RWPE2 (cell line): ENCODE measurements around the gene BCHE.

Experiments used
- ATAC-seq: fragments of 200-7000 bp; cut with Tn5 transposase; 3 replicates; pipeline ENCODE4 v1.9.1; 2021; ENCODE audit warnings: low read depth
- DNase-seq: peaks from one replicate; pipeline ENCODE4 v3.0.0-alpha.2; 2020; ENCODE audit warnings: low spot score
- H3K27ac ChIP-seq: fragments of 450-650 bp; 2 replicates; pipeline ENCODE4 v1.5.1; 2017; ENCODE audit warnings: mild to moderate bottlenecking; ENCODE audit not compliant: poor library complexity, severe bottlenecking
- H3K27me3 ChIP-seq: fragments of 250-450 bp; sonication (Bioruptor Pico); 2 replicates; pipeline ENCODE4 v1.5.1; 2021; ENCODE audit warnings: mild to moderate bottlenecking, moderate library complexity; ENCODE audit not compliant: insufficient read depth, poor library complexity, severe bottlenecking
- H3K36me3 ChIP-seq: fragments of 250-450 bp; sonication (Bioruptor Pico); 2 replicates; pipeline ENCODE4 v1.5.1; 2020; ENCODE audit warnings: low read depth, mild to moderate bottlenecking, moderate library complexity
- H3K4me1 ChIP-seq: fragments of 250-450 bp; sonication (Bioruptor Pico); 2 replicates; pipeline ENCODE4 v1.5.1; 2021; ENCODE audit warnings: mild to moderate bottlenecking, moderate library complexity; ENCODE audit not compliant: insufficient read depth, poor library complexity, severe bottlenecking
- H3K4me3 ChIP-seq: fragments of 250-450 bp; sonication (Bioruptor Pico); 2 replicates; pipeline ENCODE4 v1.5.1; 2021; ENCODE audit warnings: mild to moderate bottlenecking, moderate library complexity; ENCODE audit not compliant: severe bottlenecking
- H3K9me3 ChIP-seq: fragments of 250-450 bp; sonication (Bioruptor Pico); 2 replicates; pipeline ENCODE4 v1.5.1; 2021; ENCODE audit warnings: mild to moderate bottlenecking, moderate library complexity; ENCODE audit not compliant: severe bottlenecking
- TF ChIP-seq, protein P1 (sequence below): fragments of 450-650 bp; IDR thresholded peaks from one replicate; pipeline ENCODE4 v1.5.1; 2017; ENCODE audit warnings: mild to moderate bottlenecking, moderate library complexity; ENCODE audit not compliant: poor library complexity, severe bottlenecking

Gene BCHE

DNA sequence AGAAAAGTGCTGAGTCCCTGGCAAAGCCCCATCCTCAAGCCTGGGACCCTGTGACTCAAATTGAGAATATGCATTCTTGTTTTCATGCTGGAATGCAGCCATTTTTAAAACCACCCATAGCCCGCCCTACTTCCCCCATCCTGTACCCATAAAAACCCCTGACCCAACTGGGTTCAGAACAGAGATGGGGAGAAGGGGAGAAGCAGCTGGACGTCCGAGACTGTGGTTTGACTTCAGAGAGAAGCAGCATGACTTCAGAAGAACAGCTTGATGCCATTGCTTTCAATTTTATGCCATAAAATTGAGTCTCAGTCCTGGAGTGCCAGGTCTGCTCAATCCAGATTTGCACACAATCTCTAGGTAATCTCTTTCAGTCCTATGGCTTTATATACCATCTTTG is 78.2 kb downstream of the BCHE start:
- TF ChIP-seq, protein P1, sequence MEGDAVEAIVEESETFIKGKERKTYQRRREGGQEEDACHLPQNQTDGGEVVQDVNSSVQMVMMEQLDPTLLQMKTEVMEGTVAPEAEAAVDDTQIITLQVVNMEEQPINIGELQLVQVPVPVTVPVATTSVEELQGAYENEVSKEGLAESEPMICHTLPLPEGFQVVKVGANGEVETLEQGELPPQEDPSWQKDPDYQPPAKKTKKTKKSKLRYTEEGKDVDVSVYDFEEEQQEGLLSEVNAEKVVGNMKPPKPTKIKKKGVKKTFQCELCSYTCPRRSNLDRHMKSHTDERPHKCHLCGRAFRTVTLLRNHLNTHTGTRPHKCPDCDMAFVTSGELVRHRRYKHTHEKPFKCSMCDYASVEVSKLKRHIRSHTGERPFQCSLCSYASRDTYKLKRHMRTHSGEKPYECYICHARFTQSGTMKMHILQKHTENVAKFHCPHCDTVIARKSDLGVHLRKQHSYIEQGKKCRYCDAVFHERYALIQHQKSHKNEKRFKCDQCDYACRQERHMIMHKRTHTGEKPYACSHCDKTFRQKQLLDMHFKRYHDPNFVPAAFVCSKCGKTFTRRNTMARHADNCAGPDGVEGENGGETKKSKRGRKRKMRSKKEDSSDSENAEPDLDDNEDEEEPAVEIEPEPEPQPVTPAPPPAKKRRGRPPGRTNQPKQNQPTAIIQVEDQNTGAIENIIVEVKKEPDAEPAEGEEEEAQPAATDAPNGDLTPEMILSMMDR = no peak
- no peaks in the 10 kb centered on the region for H3K4me1 ChIP-seq

DNA sequence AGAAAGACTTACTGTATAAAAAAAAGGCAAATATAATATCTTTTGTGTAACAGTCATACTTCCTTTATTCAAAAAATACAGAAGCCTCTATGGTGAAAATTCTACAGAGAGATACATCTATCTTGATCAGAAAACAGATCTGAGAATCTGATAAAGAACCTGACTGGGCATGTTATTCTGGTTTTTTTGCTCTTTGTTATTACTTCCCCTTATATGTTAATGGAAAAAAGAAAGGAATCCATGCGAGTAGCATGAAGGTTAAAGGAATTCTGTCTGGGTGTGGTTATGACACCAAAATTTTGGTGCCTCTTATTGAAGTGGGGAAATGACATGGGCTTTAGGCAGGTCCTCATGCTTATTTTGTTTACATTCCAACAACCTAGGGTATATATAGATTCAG is 81.7 kb downstream of the BCHE start:
- Histone ChIP-seq H3K4me3 (no peak overlapping the region), H3K4me1 (no peaks in the 10 kb centered on the region), H3K36me3 (no peaks in the 10 kb centered on the region), H3K27ac (no peak overlapping the region), H3K9me3 (no peaks in the 10 kb centered on the region), H3K27me3 (no peaks in the 10 kb centered on the region)
- ATAC-seq (no peak), DNase-seq (no peak)
- TF ChIP-seq, protein P1 = no peak

More for the DNA sequence above, 78.2 kb downstream of the BCHE start:
- Histone ChIP-seq H3K36me3 (no peaks in the 10 kb centered on the region), H3K27ac (no peak overlapping the region), H3K9me3 (no peaks in the 10 kb centered on the region), H3K4me3 (no peak overlapping the region), H3K27me3 (no peaks in the 10 kb centered on the region)
- ATAC-seq = no peak
- no peak for DNase-seq

DNA sequence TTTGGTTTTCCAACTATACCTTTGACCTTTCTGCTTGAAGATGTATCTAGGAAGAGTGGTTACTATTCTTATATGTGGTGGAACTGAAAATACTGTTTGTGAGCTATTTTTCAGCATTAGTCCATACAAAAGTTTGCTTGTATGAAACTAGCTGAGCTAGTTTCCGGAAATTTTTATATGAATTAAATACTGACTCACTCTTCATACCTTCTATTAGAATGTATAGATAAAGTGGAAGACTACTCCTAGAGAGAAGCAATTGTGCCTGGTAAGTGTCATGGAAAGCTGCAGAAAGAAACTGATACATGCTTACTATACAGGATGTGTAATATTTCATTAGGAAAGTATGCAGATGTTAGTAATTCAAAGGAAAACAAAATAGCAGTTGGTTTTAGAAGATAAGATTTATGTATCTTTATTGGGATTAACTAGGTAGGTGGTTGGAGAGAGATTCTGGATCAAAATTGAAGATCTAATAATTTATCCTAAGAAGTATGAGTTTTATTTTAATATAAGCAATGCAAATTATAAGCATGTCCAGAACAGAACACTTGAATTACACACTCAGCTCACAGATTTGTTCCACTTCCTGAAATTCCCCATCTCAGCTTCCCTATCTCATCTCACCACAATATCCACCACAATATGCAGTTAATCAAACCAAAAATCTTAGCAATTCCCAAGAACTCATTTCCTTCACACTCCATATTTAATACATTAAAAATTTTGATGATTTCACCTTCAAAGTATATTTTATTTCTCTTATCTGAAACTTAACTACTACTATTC is 82.8 kb downstream of the BCHE start:
- H3K4me1 ChIP-seq = no peaks in the 10 kb centered on the region
- H3K36me3 ChIP-seq = no peaks in the 10 kb centered on the region
- TF ChIP-seq, protein P1 = no peak
- H3K4me3 ChIP-seq = no peak overlapping the region
- DNase-seq = no peak
- no peak for ATAC-seq
- no peak overlapping the region for H3K27ac ChIP-seq
- no peaks in the 10 kb centered on the region for H3K9me3 ChIP-seq
- no peaks in the 10 kb centered on the region for H3K27me3 ChIP-seq

DNA sequence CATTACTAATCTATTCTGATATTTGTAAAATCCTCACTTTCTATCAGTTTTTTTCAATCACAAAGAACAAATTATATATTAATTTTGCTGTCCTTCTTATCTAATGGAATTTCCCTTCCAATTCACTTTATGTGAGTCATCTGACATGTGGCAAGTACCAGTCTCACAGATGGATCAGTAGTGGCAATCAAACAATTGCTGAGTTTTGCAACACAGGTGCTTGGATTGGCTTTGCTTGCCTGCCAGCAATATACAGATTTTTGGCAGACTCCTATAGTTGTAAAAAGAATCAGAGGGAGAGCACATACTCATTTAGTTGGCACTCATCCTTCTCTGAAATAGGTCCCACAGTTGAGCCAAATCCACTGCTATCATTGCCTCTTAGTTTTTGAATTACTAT is 83.7 kb downstream of the BCHE start:
- no peaks in the 10 kb centered on the region for H3K36me3 ChIP-seq
- H3K27me3 ChIP-seq = no peaks in the 10 kb centered on the region
- no peak overlapping the region for H3K27ac ChIP-seq
- H3K4me3 ChIP-seq = no peak overlapping the region
- TF ChIP-seq, protein P1 = no peak
- DNase-seq (no peak), ATAC-seq (peak; percentile 35; the same call in 2 of the 3 replicates)
- no peaks in the 10 kb centered on the region for H3K9me3 ChIP-seq
- no peaks in the 10 kb centered on the region for H3K4me1 ChIP-seq

DNA sequence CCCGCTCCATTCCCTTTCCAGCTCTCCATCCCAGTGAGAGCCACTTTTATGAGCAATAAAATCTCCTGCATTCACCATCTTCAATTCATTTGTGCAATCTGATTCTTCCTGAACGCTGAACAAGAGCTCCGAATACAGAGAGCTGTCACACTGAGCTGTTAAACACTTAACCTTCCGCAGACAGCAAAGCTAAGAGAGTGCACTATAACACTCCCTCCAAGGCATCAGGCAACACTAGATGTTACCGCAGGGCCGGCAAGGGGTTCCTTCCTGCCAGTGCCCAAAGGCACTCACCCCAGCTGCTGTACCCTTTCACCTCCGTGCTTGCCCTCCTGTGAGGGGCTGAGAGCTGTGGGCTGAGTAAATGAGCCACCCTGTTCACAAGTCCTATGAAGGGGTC is 85.6 kb downstream of the BCHE start:
- H3K27ac ChIP-seq = no peak overlapping the region

More for the DNA sequence above, 85.6 kb downstream of the BCHE start:
- Histone ChIP-seq H3K9me3 (no peaks in the 10 kb centered on the region), H3K27me3 (no peaks in the 10 kb centered on the region), H3K4me3 (no peak overlapping the region), H3K4me1 (no peaks in the 10 kb centered on the region), H3K36me3 (no peaks in the 10 kb centered on the region)
- DNase-seq (no peak), ATAC-seq (no peak)
- TF ChIP-seq, protein P1 = no peak
